GM18511 (cell line): Measurements from ENCODE around the gene GNAT1.
A peak's percentile ranks its signal among the peaks of the same experiment; 100 is the strongest.
"Not testable (repeated sequence)": the region's sequence is repeated elsewhere in the genome, so short reads cannot be mapped to it uniquely, and the experiment has no call there.

Source experiments
- ATAC-seq: cut with Tn5 transposase; IDR thresholded peaks from one replicate; pipeline ENCODE4 v1.9.1; 2021; ENCODE audit warnings: mild to moderate bottlenecking, moderate library complexity; ENCODE audit not compliant: unreplicated experiment

Gene GNAT1

GRCh38 chr3:50237754-50238548 lies 46.5 kb downstream of the GNAT1 start:
- ATAC-seq: peak; percentile 41

GRCh38 chr3:50238549-50239026 lies 47.2 kb downstream of the GNAT1 start:
- no peak for ATAC-seq

GRCh38 chr3:50239649-50240048 lies 48.2 kb downstream of the GNAT1 start:
- ATAC-seq: no peak

- no peak for ATAC-seq
Measured at GRCh38 chr3:50241163-50241562, 49.8 kb downstream of the GNAT1 start.

GRCh38 chr3:50241713-50242380 lies 50.4 kb downstream of the GNAT1 start:
- ATAC-seq: no peak

GRCh38 chr3:50242381-50242770 lies 51.0 kb downstream of the GNAT1 start:
- no peak for ATAC-seq

GRCh38 chr3:50242851-50243542 lies 51.6 kb downstream of the GNAT1 start:
- ATAC-seq: no peak

GRCh38 chr3:50243543-50243895 lies 52.1 kb downstream of the GNAT1 start:
- ATAC-seq: no peak

- not testable (repeated sequence) for ATAC-seq
Measured at GRCh38 chr3:50244813-50245212, 53.4 kb downstream of the GNAT1 start.

GRCh38 chr3:50245251-50245745 lies 53.9 kb downstream of the GNAT1 start:
- ATAC-seq: no peak

- peak; percentile 79 for ATAC-seq
Measured at GRCh38 chr3:50245831-50246516, 54.6 kb downstream of the GNAT1 start.

GRCh38 chr3:50246517-50246954 lies 55.1 kb downstream of the GNAT1 start:
- peak; percentile 64 for ATAC-seq
